ENCODE data around the gene NARS2.

Gene NARS2

GRCh38 chr11:78549624-78550409 lies 24.8 kb downstream of the NARS2 start:
- peak; percentile 35 for DNase-seq (ENCODE audit: low read depth, low spot score)
- H3K36me3 ChIP-seq (ENCODE audit: insufficient read depth, insufficient read length, low read length), result peaks cover 9% of the 10 kb centered on the region
- no peaks in the 10 kb centered on the region for H3K4me1 ChIP-seq (ENCODE audit: insufficient read depth, insufficient read length)
- H3K27me3 ChIP-seq (ENCODE audit: insufficient read depth, insufficient read length), result no peaks in the 10 kb centered on the region
- TF ChIP-seq SUZ12 (IDR thresholded peaks at IDR 0.05; ENCODE audit: extremely low read depth, insufficient read depth, insufficient read length) (no peak), YY1 (IDR thresholded peaks at IDR 0.05; ENCODE audit: insufficient read depth, insufficient read length) (no peak), ZNF274 (IDR thresholded peaks at IDR 0.05; ENCODE audit: low read depth, low read length) (no peak)
- no peaks in the 10 kb centered on the region for H3K9me3 ChIP-seq (ENCODE audit: insufficient read depth, low read length)
- H3K4me3 ChIP-seq (ENCODE audit: insufficient read length, low read depth), result no peak overlapping the region
- no peak overlapping the region for H3K9ac ChIP-seq (ENCODE audit: insufficient read length, low read depth)

GRCh38 chr11:78548911-78549590 lies 25.6 kb downstream of the NARS2 start:
- no peak for TF ChIP-seq ZNF274 (IDR thresholded peaks at IDR 0.05; ENCODE audit: low read depth, low read length)
- no peak for TF ChIP-seq YY1 (IDR thresholded peaks at IDR 0.05; ENCODE audit: insufficient read depth, insufficient read length)
- TF ChIP-seq SUZ12 (IDR thresholded peaks at IDR 0.05; ENCODE audit: extremely low read depth, insufficient read depth, insufficient read length), result no peak
- H3K9me3 ChIP-seq (ENCODE audit: insufficient read depth, low read length), result no peaks in the 10 kb centered on the region
- H3K4me1 ChIP-seq (ENCODE audit: insufficient read depth, insufficient read length), result no peaks in the 10 kb centered on the region
- no peak overlapping the region for H3K9ac ChIP-seq (ENCODE audit: insufficient read length, low read depth)
- H3K4me3 ChIP-seq (ENCODE audit: insufficient read length, low read depth), result no peak overlapping the region
- peaks cover 9% of the 10 kb centered on the region for H3K36me3 ChIP-seq (ENCODE audit: insufficient read depth, insufficient read length, low read length)
- DNase-seq (ENCODE audit: low read depth, low spot score), result no peak
- H3K27me3 ChIP-seq (ENCODE audit: insufficient read depth, insufficient read length), result no peaks in the 10 kb centered on the region

GRCh38 chr11:78547931-78548705 lies 26.5 kb downstream of the NARS2 start:
- Histone ChIP-seq H3K36me3 (ENCODE audit: insufficient read depth, insufficient read length, low read length) (peaks cover 9% of the 10 kb centered on the region), H3K27me3 (ENCODE audit: insufficient read depth, insufficient read length) (no peaks in the 10 kb centered on the region), H3K4me1 (ENCODE audit: insufficient read depth, insufficient read length) (no peaks in the 10 kb centered on the region), H3K4me3 (ENCODE audit: insufficient read length, low read depth) (no peak overlapping the region), H3K9ac (ENCODE audit: insufficient read length, low read depth) (no peak overlapping the region), H3K9me3 (ENCODE audit: insufficient read depth, low read length) (no peaks in the 10 kb centered on the region)
- no peak for TF ChIP-seq YY1 (IDR thresholded peaks at IDR 0.05; ENCODE audit: insufficient read depth, insufficient read length)
- no peak for TF ChIP-seq SUZ12 (IDR thresholded peaks at IDR 0.05; ENCODE audit: extremely low read depth, insufficient read depth, insufficient read length)
- no peak for TF ChIP-seq ZNF274 (IDR thresholded peaks at IDR 0.05; ENCODE audit: low read depth, low read length)
- no peak for DNase-seq (ENCODE audit: low read depth, low spot score)

GRCh38 chr11:78542007-78542406 lies 32.7 kb downstream of the NARS2 start:
- DNase-seq (ENCODE audit: low read depth, low spot score), result no peak
- H3K9ac ChIP-seq (ENCODE audit: insufficient read length, low read depth), result no peak overlapping the region
- no peaks in the 10 kb centered on the region for H3K4me1 ChIP-seq (ENCODE audit: insufficient read depth, insufficient read length)
- H3K9me3 ChIP-seq (ENCODE audit: insufficient read depth, low read length), result no peaks in the 10 kb centered on the region
- H3K27me3 ChIP-seq (ENCODE audit: insufficient read depth, insufficient read length), result no peaks in the 10 kb centered on the region
- TF ChIP-seq YY1 (IDR thresholded peaks at IDR 0.05; ENCODE audit: insufficient read depth, insufficient read length), result no peak
- peaks cover 18% of the 10 kb centered on the region for H3K36me3 ChIP-seq (ENCODE audit: insufficient read depth, insufficient read length, low read length)
- no peak overlapping the region for H3K4me3 ChIP-seq (ENCODE audit: insufficient read length, low read depth)

GRCh38 chr11:78541537-78541936 lies 33.1 kb downstream of the NARS2 start:
- TF ChIP-seq SUZ12 (IDR thresholded peaks at IDR 0.05; ENCODE audit: extremely low read depth, insufficient read depth, insufficient read length), result no peak
- TF ChIP-seq ZNF274 (IDR thresholded peaks at IDR 0.05; ENCODE audit: low read depth, low read length), result no peak
- TF ChIP-seq YY1 (IDR thresholded peaks at IDR 0.05; ENCODE audit: insufficient read depth, insufficient read length), result no peak
- Histone ChIP-seq H3K9ac (ENCODE audit: insufficient read length, low read depth) (no peak overlapping the region), H3K4me3 (ENCODE audit: insufficient read length, low read depth) (no peak overlapping the region), H3K27me3 (ENCODE audit: insufficient read depth, insufficient read length) (no peaks in the 10 kb centered on the region), H3K36me3 (ENCODE audit: insufficient read depth, insufficient read length, low read length) (peaks cover 21% of the 10 kb centered on the region), H3K4me1 (ENCODE audit: insufficient read depth, insufficient read length) (no peaks in the 10 kb centered on the region), H3K9me3 (ENCODE audit: insufficient read depth, low read length) (no peaks in the 10 kb centered on the region)
- DNase-seq (ENCODE audit: low read depth, low spot score), result no peak

GRCh38 chr11:78540256-78540655 lies 34.4 kb downstream of the NARS2 start:
- Histone ChIP-seq H3K27me3 (ENCODE audit: insufficient read depth, insufficient read length) (no peaks in the 10 kb centered on the region), H3K9me3 (ENCODE audit: insufficient read depth, low read length) (no peaks in the 10 kb centered on the region), H3K36me3 (ENCODE audit: insufficient read depth, insufficient read length, low read length) (peaks cover 21% of the 10 kb centered on the region), H3K9ac (ENCODE audit: insufficient read length, low read depth) (no peak overlapping the region), H3K4me3 (ENCODE audit: insufficient read length, low read depth) (no peak overlapping the region), H3K4me1 (ENCODE audit: insufficient read depth, insufficient read length) (no peaks in the 10 kb centered on the region)
- DNase-seq (ENCODE audit: low read depth, low spot score), result no peak
- TF ChIP-seq SUZ12 (IDR thresholded peaks at IDR 0.05; ENCODE audit: extremely low read depth, insufficient read depth, insufficient read length), result no peak
- TF ChIP-seq YY1 (IDR thresholded peaks at IDR 0.05; ENCODE audit: insufficient read depth, insufficient read length), result no peak
- no peak for TF ChIP-seq ZNF274 (IDR thresholded peaks at IDR 0.05; ENCODE audit: low read depth, low read length)

GRCh38 chr11:78539506-78539905 lies 35.2 kb downstream of the NARS2 start:
- H3K9ac ChIP-seq (ENCODE audit: insufficient read length, low read depth), result no peak overlapping the region
- H3K4me3 ChIP-seq (ENCODE audit: insufficient read length, low read depth), result no peak overlapping the region

More at GRCh38 chr11:78539506-78539905, 35.2 kb downstream of the NARS2 start:
- peaks cover 25% of the 10 kb centered on the region for H3K36me3 ChIP-seq (ENCODE audit: insufficient read depth, insufficient read length, low read length)
- H3K9me3 ChIP-seq (ENCODE audit: insufficient read depth, low read length), result no peaks in the 10 kb centered on the region
- H3K4me1 ChIP-seq (ENCODE audit: insufficient read depth, insufficient read length), result no peaks in the 10 kb centered on the region
- no peaks in the 10 kb centered on the region for H3K27me3 ChIP-seq (ENCODE audit: insufficient read depth, insufficient read length)
- TF ChIP-seq ZNF274 (IDR thresholded peaks at IDR 0.05; ENCODE audit: low read depth, low read length) (no peak), YY1 (IDR thresholded peaks at IDR 0.05; ENCODE audit: insufficient read depth, insufficient read length) (no peak), SUZ12 (IDR thresholded peaks at IDR 0.05; ENCODE audit: extremely low read depth, insufficient read depth, insufficient read length) (no peak)
- no peak for DNase-seq (ENCODE audit: low read depth, low spot score)

Data from NT2/D1 (cell line).